Gastroesophageal sphincter (tissue), 3 donors: ENCODE measurements around the gene AKAP8L.

Experiments
- CTCF ChIP-seq, 4 experiments: fragments of 200-600 bp in 2 of 4; fragments of 450-650 bp in 2 of 4; sonication (generic) in 1 of 4; IDR thresholded peaks; one replicate each; pipeline ENCODE4 v1.5.1; 2017 to 2019; ENCODE audit warnings: antibody characterized with exemption in 4 of 4, mild to moderate bottlenecking in 2 of 4, moderate library complexity in 2 of 4
- EP300 ChIP-seq: sonication (generic); formaldehyde crosslinking; IDR thresholded peaks from one replicate; pipeline ENCODE4 v1.6.1; 2017; ENCODE audit warnings: antibody characterized with exemption, mild to moderate bottlenecking
- POLR2A ChIP-seq, 2 donors: fragments of 450-650 bp; IDR thresholded peaks; one replicate each; pipeline ENCODE4 v1.6.1; 2017; ENCODE audit warnings: antibody characterized with exemption in 2 of 2, mild to moderate bottlenecking in 2 of 2, moderate library complexity in 1 of 2
- POLR2AphosphoS5 ChIP-seq: sonication (generic); formaldehyde crosslinking; IDR thresholded peaks from one replicate; pipeline ENCODE4 v1.6.1; 2017; ENCODE audit warnings: antibody characterized with exemption

GRCh38 chr19:15424121-15424520, 5.3 kb upstream of the AKAP8L start:
- TF ChIP-seq CTCF (IDR thresholded peaks at IDR 0.05) (no peak), POLR2A (IDR thresholded peaks at IDR 0.05) (no peak), EP300 (no peak), POLR2AphosphoS5 (no peak)
